ENCODE data around the gene LCN10. TPM values are rescaled to one million over a fixed set of nuclear protein-coding genes. Genes with fewer than 3 reads are reported as not detected.
A peak's percentile ranks its signal among the peaks of the same experiment; 100 is the strongest.
"Not testable (repeated sequence)": the region's sequence is repeated elsewhere in the genome, so short reads cannot be mapped to it uniquely, and the experiment has no call there.

Gene LCN10
- total RNA-seq, 4 donors from 2014 or later = 3.9 to 16.5 (median 9.9) TPM

DNA sequence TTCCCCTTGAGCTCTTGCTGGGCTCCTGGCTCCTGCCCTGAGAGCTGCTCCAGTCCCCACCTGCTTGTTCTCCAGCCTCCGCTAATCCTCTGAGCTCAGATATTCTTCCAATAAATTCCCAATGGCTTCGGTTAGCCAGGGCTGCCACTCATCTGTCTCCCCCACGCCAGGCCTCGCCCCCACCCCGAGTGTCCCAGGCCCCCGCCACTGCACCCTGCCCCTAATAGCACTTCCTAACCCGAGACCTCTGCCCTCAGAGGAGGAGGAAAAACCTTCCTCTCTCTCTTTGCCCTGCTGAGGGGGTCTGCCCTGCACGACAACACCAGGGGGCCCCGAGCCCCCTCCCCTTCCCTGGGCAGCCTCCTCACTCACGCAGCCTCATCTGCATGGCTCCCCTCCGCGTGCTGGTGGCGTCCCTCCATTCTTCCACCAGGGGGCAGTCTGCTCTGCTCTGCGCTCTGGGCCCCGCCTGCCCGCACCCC is 27.0 kb upstream of the LCN10 start:
- H3K27ac ChIP-seq = no peak overlapping the region
- H3K27me3 ChIP-seq = peaks cover 25% of the 10 kb centered on the region
- ATAC-seq = no peak
- no peak for TF ChIP-seq POLR2AphosphoS5 (IDR thresholded peaks at IDR 0.05)
- no peak for TF ChIP-seq POLR2A (IDR thresholded peaks at IDR 0.05)
- TF ChIP-seq, protein P1, sequence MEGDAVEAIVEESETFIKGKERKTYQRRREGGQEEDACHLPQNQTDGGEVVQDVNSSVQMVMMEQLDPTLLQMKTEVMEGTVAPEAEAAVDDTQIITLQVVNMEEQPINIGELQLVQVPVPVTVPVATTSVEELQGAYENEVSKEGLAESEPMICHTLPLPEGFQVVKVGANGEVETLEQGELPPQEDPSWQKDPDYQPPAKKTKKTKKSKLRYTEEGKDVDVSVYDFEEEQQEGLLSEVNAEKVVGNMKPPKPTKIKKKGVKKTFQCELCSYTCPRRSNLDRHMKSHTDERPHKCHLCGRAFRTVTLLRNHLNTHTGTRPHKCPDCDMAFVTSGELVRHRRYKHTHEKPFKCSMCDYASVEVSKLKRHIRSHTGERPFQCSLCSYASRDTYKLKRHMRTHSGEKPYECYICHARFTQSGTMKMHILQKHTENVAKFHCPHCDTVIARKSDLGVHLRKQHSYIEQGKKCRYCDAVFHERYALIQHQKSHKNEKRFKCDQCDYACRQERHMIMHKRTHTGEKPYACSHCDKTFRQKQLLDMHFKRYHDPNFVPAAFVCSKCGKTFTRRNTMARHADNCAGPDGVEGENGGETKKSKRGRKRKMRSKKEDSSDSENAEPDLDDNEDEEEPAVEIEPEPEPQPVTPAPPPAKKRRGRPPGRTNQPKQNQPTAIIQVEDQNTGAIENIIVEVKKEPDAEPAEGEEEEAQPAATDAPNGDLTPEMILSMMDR (IDR thresholded peaks at IDR 0.05) = peak in 3 of 4 experiments; percentile 13 to 62 (median 38)
- TF ChIP-seq EP300 (IDR thresholded peaks at IDR 0.05) = no peak
- WGBS, 2 donors (ENCODE audit: low coverage in 1 of 2) = 20% methylated on average over 1 of the region's 16 CpGs; no CpG with 5 or more reads in 1 of the 2 donors
- no peaks in the 10 kb centered on the region for H3K36me3 ChIP-seq
- no peak overlapping the region for H3K4me3 ChIP-seq
- H3K9me3 ChIP-seq = peaks cover 0 to 3% (median 0%) of the 10 kb centered on the region in 3 donors
- H3K4me1 ChIP-seq = peaks cover 0 to 4% (median 0%) of the 10 kb centered on the region in 3 donors

DNA sequence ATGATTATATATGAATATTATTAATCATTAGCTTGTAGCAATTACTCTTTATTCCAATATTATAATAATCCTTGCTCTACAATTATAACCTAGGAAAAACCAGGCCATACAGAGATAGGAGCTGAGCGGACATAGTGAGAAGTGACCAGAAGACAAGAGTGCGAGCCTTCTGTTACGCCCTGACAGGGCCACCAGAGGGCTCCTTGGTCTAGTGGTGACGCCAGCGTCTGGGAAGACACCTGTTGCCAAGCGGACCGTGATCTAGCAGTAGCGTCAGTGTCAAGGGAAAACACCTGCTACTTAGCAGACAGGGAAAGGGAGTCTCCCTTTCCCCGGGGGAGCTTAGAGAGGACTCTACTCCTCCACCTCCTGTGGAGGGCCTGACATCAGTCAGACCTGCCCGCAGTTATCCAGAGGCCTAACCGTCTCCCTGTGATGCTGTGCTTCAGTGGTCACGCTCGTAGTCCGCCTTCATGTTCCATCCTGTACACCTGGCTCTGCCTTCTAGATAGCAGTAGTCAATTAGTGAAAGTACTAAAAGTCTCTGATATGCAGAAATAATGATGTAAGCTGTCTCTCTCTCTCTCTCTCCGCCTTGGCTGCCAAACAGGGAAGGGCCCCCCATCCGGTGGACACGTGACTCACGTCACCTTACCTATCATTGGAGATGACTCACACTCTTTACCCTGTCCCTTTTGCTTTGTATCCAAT is 23.8 kb upstream of the LCN10 start:
- WGBS, 2 donors (ENCODE audit: low coverage in 1 of 2) = 79 to 95% methylated on average over 6 to 10 of the region's 18 CpGs
- H3K36me3 ChIP-seq, H3K9me3 ChIP-seq, H3K27ac ChIP-seq, H3K4me3 ChIP-seq, ATAC-seq: not testable (repeated sequence)
- TF ChIP-seq, protein P1 (IDR thresholded peaks at IDR 0.05) = peak in 2 of 4 experiments; percentile 16 to 35
- peaks cover 0 to 11% (median 0%) of the 10 kb centered on the region in 3 donors for H3K4me1 ChIP-seq
- peaks cover 56% of the 10 kb centered on the region for H3K27me3 ChIP-seq

DNA sequence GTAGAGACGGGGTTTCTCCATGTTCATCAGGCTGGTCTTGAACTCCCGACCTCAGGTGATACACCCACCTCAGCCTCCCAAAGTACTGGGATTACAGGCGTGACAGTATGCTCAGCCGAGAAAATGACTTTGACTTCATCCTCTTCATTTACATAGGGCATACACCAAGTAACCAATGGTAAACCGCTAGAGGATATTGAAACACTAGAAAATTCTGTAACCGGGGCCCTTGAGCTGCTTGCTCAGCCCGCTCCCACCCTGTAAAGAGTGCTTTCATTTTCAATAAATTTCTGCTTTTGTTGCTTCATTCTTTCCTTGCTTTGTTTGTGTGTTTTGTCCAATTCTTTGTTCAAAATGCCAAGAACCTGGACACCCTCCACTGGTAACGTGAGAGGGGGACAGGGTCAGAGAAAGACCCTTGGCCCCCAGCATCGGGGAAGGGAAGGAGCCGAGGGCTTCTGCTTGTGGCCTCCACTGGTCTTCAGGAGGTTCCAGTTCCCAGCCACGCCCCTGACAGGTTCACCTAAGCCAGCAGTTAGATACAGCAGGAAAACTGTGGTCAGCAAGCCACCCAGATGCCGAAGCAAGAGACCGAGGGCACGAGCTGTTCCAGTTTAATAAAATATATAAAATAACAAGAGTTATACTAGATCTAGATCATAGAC is 23.1 kb upstream of the LCN10 start:
- H3K36me3 ChIP-seq, ATAC-seq, H3K9me3 ChIP-seq, H3K4me3 ChIP-seq, H3K27ac ChIP-seq: not testable (repeated sequence)
- peaks cover 58% of the 10 kb centered on the region for H3K27me3 ChIP-seq
- WGBS, 2 donors (ENCODE audit: low coverage in 1 of 2) = 76 to 80% methylated on average over 9 to 12 of the region's 14 CpGs
- H3K4me1 ChIP-seq = peaks cover 0 to 14% (median 0%) of the 10 kb centered on the region in 3 donors

DNA sequence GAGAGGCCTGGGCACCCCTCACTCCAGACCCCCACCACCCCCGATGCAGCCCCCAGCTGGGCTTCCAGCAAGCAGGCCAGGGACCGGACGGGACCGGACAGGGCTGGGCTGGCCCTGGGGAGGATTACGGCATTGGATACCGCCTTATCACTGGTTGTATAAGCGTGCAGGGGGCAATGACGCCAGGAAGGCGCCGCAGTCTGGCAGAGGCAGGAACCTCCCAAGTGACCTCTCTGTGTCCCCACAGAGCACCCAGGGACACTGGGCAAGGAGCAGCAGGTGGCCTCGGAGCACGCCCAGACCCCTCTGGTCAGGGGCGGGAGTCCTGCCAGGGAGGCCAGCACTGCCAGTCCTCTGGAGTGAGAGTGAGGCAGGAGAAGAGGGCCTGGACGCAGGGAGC is 22.3 kb upstream of the LCN10 start:
- 80 to 100% methylated on average over 1 of the region's 14 CpGs for WGBS, 2 donors (ENCODE audit: low coverage in 1 of 2)
- H3K27me3 ChIP-seq = peaks cover 65% of the 10 kb centered on the region
- ATAC-seq = no peak
- no peaks in the 10 kb centered on the region for H3K36me3 ChIP-seq
- TF ChIP-seq EP300 (IDR thresholded peaks at IDR 0.05) (no peak), POLR2A (IDR thresholded peaks at IDR 0.05) (no peak), POLR2AphosphoS5 (IDR thresholded peaks at IDR 0.05) (no peak)
- TF ChIP-seq, protein P1 (IDR thresholded peaks at IDR 0.05) = no peak
- no peak overlapping the region for H3K27ac ChIP-seq
- no peaks in the 10 kb centered on the region for H3K9me3 ChIP-seq
- H3K4me1 ChIP-seq = peaks cover 0 to 14% (median 0%) of the 10 kb centered on the region in 3 donors
- H3K4me3 ChIP-seq = no peak overlapping the region

DNA sequence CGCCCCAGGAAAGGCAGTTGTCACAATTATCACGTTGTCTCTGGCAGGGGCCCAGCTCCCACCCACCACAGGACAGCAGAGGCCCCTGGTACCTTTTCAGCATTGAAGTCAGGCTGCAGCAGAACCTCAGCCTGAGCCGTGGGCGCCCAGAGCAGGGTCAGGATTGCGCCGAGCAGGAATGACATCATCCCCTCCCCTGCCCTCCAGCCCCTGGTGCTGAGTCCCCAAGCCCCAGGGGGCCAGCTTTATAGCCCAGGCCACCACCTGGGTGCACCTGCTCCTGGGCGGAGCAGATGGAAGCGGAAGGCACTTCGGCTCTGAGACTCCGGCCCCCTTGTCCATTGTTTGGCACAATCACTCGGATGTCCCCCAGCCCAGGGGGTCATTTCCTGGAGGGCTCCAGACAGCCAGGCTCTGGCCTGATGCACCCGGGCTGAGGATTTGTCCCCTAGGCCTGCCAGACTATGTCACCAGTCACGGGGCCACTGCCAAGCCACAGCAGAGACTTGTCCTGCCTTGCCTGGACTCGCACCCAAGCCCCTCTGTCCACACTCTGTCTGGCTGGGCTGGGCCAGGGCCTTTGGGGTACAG is 21.7 kb upstream of the LCN10 start, which contains the start of gene LCN15:
TSS of gene LCN15 (minus strand) at position 218 of the 591 bp plus-strand sequence. CDS start at position 188, 30 bp downstream.
- H3K4me3 ChIP-seq = no peak within 1 kb of the TSS
- H3K9me3 ChIP-seq = no peaks in the 10 kb centered on the region
- H3K4me1 ChIP-seq = peaks cover 0 to 10% (median 0%) of the 10 kb centered on the region in 3 donors
- H3K27me3 ChIP-seq = peaks cover 72% of the 10 kb centered on the region
- TF ChIP-seq POLR2AphosphoS5 (IDR thresholded peaks at IDR 0.05) = no peak
- no peak for TF ChIP-seq POLR2A (IDR thresholded peaks at IDR 0.05)
- TF ChIP-seq, protein P1 (IDR thresholded peaks at IDR 0.05) = no peak
- no peak for TF ChIP-seq EP300 (IDR thresholded peaks at IDR 0.05)
- H3K36me3 ChIP-seq = no peaks in the 10 kb centered on the region
- no peak within 1 kb of the TSS for H3K27ac ChIP-seq
- no CpG with 5 or more reads among the region's 14 CpGs for WGBS, 2 donors (ENCODE audit: low coverage in 1 of 2)
- no peak for ATAC-seq
